ENCODE data around the gene SPCS2. TPM values are rescaled to one million over a fixed set of nuclear protein-coding genes. Genes with fewer than 3 reads are reported as not detected.

Gene SPCS2
- polyA plus RNA-seq, 1 donor (not counting 4 experiments of a cell fraction or from before 2014, with no cell fraction given): 207 TPM

GRCh38 chr11:74905326-74905725 is 43.7 kb upstream of the SPCS2 start:
- no peak overlapping the region for H3K9ac ChIP-seq (ENCODE audit: control insufficient read depth, extremely low read depth, insufficient read depth, low read length)
- peaks cover 0 to 5% of the 10 kb centered on the region in 2 experiments for H3K36me3 ChIP-seq (ENCODE audit: control insufficient read depth in 2 of 2, extremely low read depth in 1 of 2, insufficient read depth in 2 of 2, low read length in 2 of 2)
- TF ChIP-seq EZH2 (IDR thresholded peaks at IDR 0.05; ENCODE audit: low read length) (no peak), CTCF (optimal IDR thresholded peaks at IDR 0.05 in 1 of 3, IDR thresholded peaks at IDR 0.05 in 1 of 3, conservative IDR thresholded peaks at IDR 0.05 in 1 of 3; ENCODE audit: extremely low read depth in 1 of 3, insufficient read depth in 2 of 3, low read length in 3 of 3) (no peak)
- no peaks in the 10 kb centered on the region for H4K20me1 ChIP-seq (ENCODE audit: control insufficient read depth, extremely low read depth, insufficient read depth, low read length)
- DNase-seq (ENCODE audit: low read depth, low spot score) (no peak), FAIRE-seq (no peak)
- dilution Hi-C loops (cut with MboI; ENCODE audit: extremely low pct_ligation_motif_present, low sequenced_read_pairs): no loop called here
- no peaks in the 10 kb centered on the region for H3K4me1 ChIP-seq (ENCODE audit: control insufficient read depth, extremely low read depth, insufficient read depth, low read length)
- H3K27ac ChIP-seq (ENCODE audit: control insufficient read depth, insufficient read depth, low read length): no peak overlapping the region
- no peak overlapping the region for H2AFZ ChIP-seq (ENCODE audit: control insufficient read depth, low read length)
- peaks cover 2% of the 10 kb centered on the region for H3K9me3 ChIP-seq (ENCODE audit: control insufficient read depth, low read depth, low read length)
- no peak overlapping the region for H3K4me2 ChIP-seq (ENCODE audit: control insufficient read depth, extremely low read depth, insufficient read depth, low read depth, low read length)
- no peak overlapping the region for H3K4me3 ChIP-seq (ENCODE audit: control insufficient read depth in 2 of 3, extremely low read depth in 1 of 3, insufficient read depth in 2 of 3, low read depth in 1 of 3, low read length in 3 of 3)
- H3K79me2 ChIP-seq (ENCODE audit: control insufficient read depth, insufficient read depth, low read length): no peaks in the 10 kb centered on the region
- no peaks in the 10 kb centered on the region for H3K27me3 ChIP-seq (ENCODE audit: control insufficient read depth, extremely low read depth, insufficient read depth, low read length)
- no peaks in the 10 kb centered on the region for H3K9me1 ChIP-seq (ENCODE audit: control insufficient read depth, extremely low read depth, insufficient read depth, low read length)

- Histone ChIP-seq H3K27ac (ENCODE audit: control insufficient read depth, insufficient read depth, low read length) (no peak overlapping the region), H3K9ac (ENCODE audit: control insufficient read depth, extremely low read depth, insufficient read depth, low read length) (no peak overlapping the region), H3K4me1 (ENCODE audit: control insufficient read depth, extremely low read depth, insufficient read depth, low read length) (no peaks in the 10 kb centered on the region), H2AFZ (ENCODE audit: control insufficient read depth, low read length) (no peak overlapping the region), H3K36me3 (ENCODE audit: control insufficient read depth in 2 of 2, extremely low read depth in 1 of 2, insufficient read depth in 2 of 2, low read length in 2 of 2) (peaks cover 0 to 7% of the 10 kb centered on the region in 2 experiments), H3K4me3 (ENCODE audit: control insufficient read depth in 2 of 3, extremely low read depth in 1 of 3, insufficient read depth in 2 of 3, low read depth in 1 of 3, low read length in 3 of 3) (no peak overlapping the region), H3K9me1 (ENCODE audit: control insufficient read depth, extremely low read depth, insufficient read depth, low read length) (no peaks in the 10 kb centered on the region), H3K4me2 (ENCODE audit: control insufficient read depth, extremely low read depth, insufficient read depth, low read depth, low read length) (no peak overlapping the region), H3K27me3 (ENCODE audit: control insufficient read depth, extremely low read depth, insufficient read depth, low read length) (no peaks in the 10 kb centered on the region), H3K9me3 (ENCODE audit: control insufficient read depth, low read depth, low read length) (no peaks in the 10 kb centered on the region), H3K79me2 (ENCODE audit: control insufficient read depth, insufficient read depth, low read length) (no peaks in the 10 kb centered on the region), H4K20me1 (ENCODE audit: control insufficient read depth, extremely low read depth, insufficient read depth, low read length) (no peaks in the 10 kb centered on the region)
- no peak for DNase-seq (ENCODE audit: low read depth, low spot score)
- no peak for TF ChIP-seq EZH2 (IDR thresholded peaks at IDR 0.05; ENCODE audit: low read length)
- TF ChIP-seq CTCF (optimal IDR thresholded peaks at IDR 0.05 in 1 of 3, IDR thresholded peaks at IDR 0.05 in 1 of 3, conservative IDR thresholded peaks at IDR 0.05 in 1 of 3; ENCODE audit: extremely low read depth in 1 of 3, insufficient read depth in 2 of 3, low read length in 3 of 3): no peak
- dilution Hi-C loops (cut with MboI; ENCODE audit: extremely low pct_ligation_motif_present, low sequenced_read_pairs): no loop called here
- no peak for FAIRE-seq
These were observed 39.7 kb upstream of the SPCS2 start for GRCh38 chr11:74909385-74909784.
